ENCODE results near the gene ENHO. TPM values are rescaled to one million over a fixed set of nuclear protein-coding genes. Genes with fewer than 3 reads are reported as not detected.

The ENHO gene
- total RNA-seq, 1 donor from 2014 or later = 5.5 TPM

DNA sequence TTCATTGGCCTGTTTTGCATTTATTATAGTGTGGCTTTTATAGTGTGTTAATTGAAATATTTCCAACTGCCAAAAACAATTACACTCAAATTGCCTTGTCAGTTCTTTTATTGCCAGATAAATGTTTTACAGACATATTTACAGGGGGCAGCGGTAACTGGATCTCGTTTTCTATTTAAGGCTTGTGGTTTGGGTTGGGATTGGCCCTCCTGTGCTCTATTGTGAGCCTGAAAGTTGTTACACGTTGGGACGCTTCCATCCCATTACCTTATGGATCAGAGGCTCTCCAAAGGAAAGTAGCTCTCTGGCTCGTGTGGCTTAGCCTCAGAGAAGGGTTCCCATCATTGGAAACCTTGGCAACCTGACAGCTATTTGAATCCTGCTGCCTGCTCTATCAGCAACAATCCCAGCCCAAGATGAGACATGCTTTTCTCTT, 43.3 kb downstream of the ENHO start:
- Mint-ChIP-seq H3K4me3 (no peak overlapping the region), H3K4me1 (ENCODE audit: unreplicated experiment) (no peaks in the 10 kb centered on the region), H3K27me3 (peaks cover 19% of the 10 kb centered on the region), H3K36me3 (no peaks in the 10 kb centered on the region), H3K9me3 (no peaks in the 10 kb centered on the region), H3K27ac (no peak overlapping the region)
- TF ChIP-seq, protein P1, sequence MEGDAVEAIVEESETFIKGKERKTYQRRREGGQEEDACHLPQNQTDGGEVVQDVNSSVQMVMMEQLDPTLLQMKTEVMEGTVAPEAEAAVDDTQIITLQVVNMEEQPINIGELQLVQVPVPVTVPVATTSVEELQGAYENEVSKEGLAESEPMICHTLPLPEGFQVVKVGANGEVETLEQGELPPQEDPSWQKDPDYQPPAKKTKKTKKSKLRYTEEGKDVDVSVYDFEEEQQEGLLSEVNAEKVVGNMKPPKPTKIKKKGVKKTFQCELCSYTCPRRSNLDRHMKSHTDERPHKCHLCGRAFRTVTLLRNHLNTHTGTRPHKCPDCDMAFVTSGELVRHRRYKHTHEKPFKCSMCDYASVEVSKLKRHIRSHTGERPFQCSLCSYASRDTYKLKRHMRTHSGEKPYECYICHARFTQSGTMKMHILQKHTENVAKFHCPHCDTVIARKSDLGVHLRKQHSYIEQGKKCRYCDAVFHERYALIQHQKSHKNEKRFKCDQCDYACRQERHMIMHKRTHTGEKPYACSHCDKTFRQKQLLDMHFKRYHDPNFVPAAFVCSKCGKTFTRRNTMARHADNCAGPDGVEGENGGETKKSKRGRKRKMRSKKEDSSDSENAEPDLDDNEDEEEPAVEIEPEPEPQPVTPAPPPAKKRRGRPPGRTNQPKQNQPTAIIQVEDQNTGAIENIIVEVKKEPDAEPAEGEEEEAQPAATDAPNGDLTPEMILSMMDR (conservative IDR thresholded peaks at IDR 0.05) = no peak
- DNase-seq (ENCODE audit: extremely low spot score, unreplicated experiment) = no peak

DNA sequence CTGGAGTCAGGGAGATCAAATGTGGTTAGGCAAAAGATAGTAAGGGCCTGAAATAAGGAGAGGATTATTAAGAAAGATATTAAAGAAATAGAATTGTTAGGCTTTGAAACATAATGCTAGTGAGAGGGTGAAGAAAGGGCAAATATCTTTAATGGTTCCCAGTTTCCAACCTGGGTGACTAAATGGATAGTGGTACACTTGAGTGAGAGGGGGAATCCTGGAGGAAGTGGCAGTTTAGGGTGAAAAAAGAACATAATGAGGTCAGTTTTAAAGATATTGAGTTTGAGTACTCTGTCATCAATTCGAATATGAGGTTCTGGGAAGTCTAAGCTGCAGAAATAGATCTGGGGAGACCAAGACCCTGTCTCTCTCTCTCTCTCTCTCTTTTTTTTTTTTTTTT, 45.2 kb downstream of the ENHO start:
- no peak for DNase-seq (ENCODE audit: extremely low spot score, unreplicated experiment)
- H3K4me1 Mint-ChIP-seq (ENCODE audit: unreplicated experiment) = no peaks in the 10 kb centered on the region
- H3K27me3 Mint-ChIP-seq = peaks cover 19% of the 10 kb centered on the region
- TF ChIP-seq, protein P1 (conservative IDR thresholded peaks at IDR 0.05) = no peak
- no peak overlapping the region for H3K4me3 Mint-ChIP-seq
- no peaks in the 10 kb centered on the region for H3K36me3 Mint-ChIP-seq
- H3K27ac Mint-ChIP-seq = no peak overlapping the region
- H3K9me3 Mint-ChIP-seq = no peaks in the 10 kb centered on the region

DNA sequence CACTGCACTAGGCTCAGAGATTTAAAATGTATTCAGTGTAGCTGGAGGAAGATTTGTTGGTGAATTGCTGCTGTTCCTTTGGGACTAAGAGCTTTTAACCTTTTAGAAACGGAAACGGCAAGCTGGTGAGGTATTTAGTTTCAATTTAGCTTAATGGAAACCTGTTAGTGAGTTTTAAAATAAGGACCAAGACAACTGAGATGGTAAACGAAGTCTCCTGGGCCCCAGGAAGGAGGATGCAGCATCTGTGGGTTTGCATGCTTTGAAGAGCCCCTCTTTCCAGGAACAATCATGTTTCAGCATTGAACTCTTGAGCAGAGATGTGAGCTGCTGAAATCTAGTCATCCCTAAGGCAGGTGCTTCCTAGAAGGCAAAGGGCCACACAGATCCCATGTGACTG, 47.7 kb downstream of the ENHO start:
- no peaks in the 10 kb centered on the region for H3K36me3 Mint-ChIP-seq
- TF ChIP-seq, protein P1 (conservative IDR thresholded peaks at IDR 0.05) = no peak
- no peak for DNase-seq (ENCODE audit: extremely low spot score, unreplicated experiment)
- H3K27ac Mint-ChIP-seq = no peak overlapping the region
- no peaks in the 10 kb centered on the region for H3K4me1 Mint-ChIP-seq (ENCODE audit: unreplicated experiment)
- H3K4me3 Mint-ChIP-seq = no peak overlapping the region
- H3K27me3 Mint-ChIP-seq = peaks cover 19% of the 10 kb centered on the region
- H3K9me3 Mint-ChIP-seq = no peaks in the 10 kb centered on the region

Other genes starting within 250 kb of the ENHO start
- 3.5 and 9.6 TPM in 2 replicates for gene KIF24, start 193.7 kb downstream of the ENHO start, total RNA-seq (ENCODE audit: low replicate concordance)
- 25.1 and 25.4 TPM in 2 replicates for gene NUDT2, start 193.4 kb downstream of the ENHO start, total RNA-seq (ENCODE audit: low replicate concordance)
- 11.6 and 24.5 TPM in 2 replicates for gene MYORG, start 146.1 kb downstream of the ENHO start, total RNA-seq (ENCODE audit: low replicate concordance)
- gene FAM219A, start 64.4 kb downstream of the ENHO start, total RNA-seq (ENCODE audit: low replicate concordance) = 13.4 and 22.4 TPM in 2 replicates
- gene DNAI1, start 64.2 kb downstream of the ENHO start, total RNA-seq (ENCODE audit: low replicate concordance) = 0.69 and 4.4 TPM in 2 replicates
- gene CNTFR, start 66.7 kb upstream of the ENHO start, total RNA-seq (ENCODE audit: low replicate concordance) = 3.5 and 24.2 TPM in 2 replicates
- 30.2 and 31.8 TPM in 2 replicates for gene RPP25L, start 89.1 kb upstream of the ENHO start, total RNA-seq (ENCODE audit: low replicate concordance)
- 81.6 and 93.4 TPM in 2 replicates for gene DCTN3, start 97.5 kb upstream of the ENHO start, total RNA-seq (ENCODE audit: low replicate concordance)
- gene ARID3C, start 106.1 kb upstream of the ENHO start, total RNA-seq (ENCODE audit: low replicate concordance) = 0.26 TPM in 1 of 2 replicates, not detected in the other
- gene SIGMAR1, start 114.8 kb upstream of the ENHO start, total RNA-seq (ENCODE audit: low replicate concordance) = 59.0 and 79.7 TPM in 2 replicates
- gene GALT, start 123.7 kb upstream of the ENHO start, total RNA-seq (ENCODE audit: low replicate concordance) = 48.8 and 70.5 TPM in 2 replicates
- 10.8 and 53.8 TPM in 2 replicates for gene IL11RA, start 129.2 kb upstream of the ENHO start, total RNA-seq (ENCODE audit: low replicate concordance)
- gene CCL27, start 139.7 kb upstream of the ENHO start, total RNA-seq (ENCODE audit: low replicate concordance) = 0.43 and 1.1 TPM in 2 replicates
- not detected in 2 replicates for gene CCL19, start 168.3 kb upstream of the ENHO start, total RNA-seq (ENCODE audit: low replicate concordance)
- not detected in 2 replicates for gene CCL21, start 187.1 kb upstream of the ENHO start, total RNA-seq (ENCODE audit: low replicate concordance)